K562 (cell line): ENCODE measurements around the gene CST7. TPM values are rescaled to one million over a fixed set of nuclear protein-coding genes. Genes with fewer than 3 reads are reported as not detected.

Experiments
- ATAC-seq: fragments of 200-7000 bp; cut with Tn5 transposase; 3 replicates; pipeline ENCODE4 v1.9.1; 2020; ENCODE audit warnings: moderate library complexity
- BruUV-seq: library from RNA; stranded (reverse); fragments of 400-500 nt; replicated peaks from 2 replicates; lab custom pipeline; 2021; lab: Mats Ljungman, UMichigan
- CTCF ChIA-PET: fragments of 300-600 bp; formaldehyde crosslinking; extraction: SDS; loops from one replicate; lab custom pipeline; 2021; ENCODE audit warnings: low intra/inter-chr PET ratio; lab: Yijun Ruan, JAX
- POLR2A ChIA-PET: fragments of 300-600, 350-650 bp; sonication (Branson Sonifier 250); formaldehyde crosslinking; extraction: SDS; loops from one replicate; lab custom pipeline; 2021; ENCODE audit warnings: antibody characterized with exemption, inconsistent platforms; lab: Yijun Ruan, JAX
- DNase-seq, 4 experiments: peaks; one replicate each; pipeline versions ENCODE4 v3.0.0 to v3.0.0-alpha.2; 2011 to 2018; ENCODE audit warnings: low spot score in 3 of 4, mixed read lengths in 3 of 4; ENCODE audit errors: extremely low read depth in 1 of 4
- FAIRE-seq: peaks from 2 replicates; lab custom pipeline; 2011; peaks lifted over from hg19 to GRCh38; lab: Jason Lieb, UNC
- H2AFZ ChIP-seq: 2 replicates; pipeline ENCODE4 v1.6.0; 2011; ENCODE audit warnings: low read depth, low read length, control low read depth, inconsistent platforms
- H3K27ac ChIP-seq: fragments of 200-600 bp; 3 replicates; pipeline ENCODE4 v1.8.0; 2011; ENCODE audit warnings: low read depth, mild to moderate bottlenecking, control low read depth, inconsistent platforms, low read length, moderate library complexity, mixed read lengths; ENCODE audit errors: extremely low read depth
- H3K27me3 ChIP-seq, 2 experiments: fragments of 300-600 bp in 1 of 2; 2 replicates in 1 of 2; 3 replicates in 1 of 2; pipeline versions ENCODE4 v1.6.0 to v1.8.0; 2011; ENCODE audit warnings: inconsistent platforms in 2 of 2, low read length in 2 of 2, mild to moderate bottlenecking in 1 of 2, mixed read lengths in 1 of 2, moderate library complexity in 1 of 2; ENCODE audit not compliant: control insufficient read depth in 2 of 2, insufficient read depth in 2 of 2
- H3K36me3 ChIP-seq: fragments of 300-600 bp; 3 replicates; pipeline ENCODE4 v1.8.0; 2011; ENCODE audit warnings: mild to moderate bottlenecking, low read length, inconsistent platforms; ENCODE audit not compliant: control insufficient read depth, insufficient read depth
- H3K4me1 ChIP-seq, 2 experiments: fragments of 200-600 bp in 1 of 2; replicated peaks in 1 of 2; 2 replicates in 1 of 2; 3 replicates in 1 of 2; pipeline versions ENCODE4 v1.5.1 to v1.8.0; 2011; ENCODE audit warnings: inconsistent platforms in 2 of 2, low read length in 2 of 2, mild to moderate bottlenecking in 1 of 2, mixed read lengths in 1 of 2, moderate library complexity in 1 of 2; ENCODE audit not compliant: control insufficient read depth in 2 of 2, insufficient read depth in 2 of 2
- H3K4me2 ChIP-seq: 2 replicates; pipeline ENCODE4 v1.6.1; 2011; ENCODE audit warnings: low read length, control low read depth, inconsistent platforms, mixed read lengths; ENCODE audit not compliant: insufficient read depth
- H3K4me3 ChIP-seq: fragments of 200-600 bp; sonication (generic), shearing (Covaris generic); 2 replicates; pipeline ENCODE4 v1.5.1; 2016; ENCODE audit warnings: control low read depth, inconsistent platforms
- H3K79me2 ChIP-seq: fragments of 200-600 bp; 3 replicates; pipeline ENCODE4 v1.8.0; 2011; ENCODE audit warnings: low read length, inconsistent platforms; ENCODE audit not compliant: control insufficient read depth, insufficient read depth
- H3K9ac ChIP-seq, 2 experiments: 2 replicates each; pipeline versions ENCODE4 v1.6.0 to v1.6.1; 2011; ENCODE audit warnings: low read depth in 2 of 2, low read length in 2 of 2, control low read depth in 1 of 2, inconsistent platforms in 1 of 2, mild to moderate bottlenecking in 1 of 2, mixed read lengths in 1 of 2; ENCODE audit not compliant: insufficient read depth in 1 of 2
- H3K9me1 ChIP-seq: one replicate; pipeline ENCODE4 v1.6.0; 2011; ENCODE audit warnings: inconsistent platforms, mild to moderate bottlenecking, low read length, moderate library complexity; ENCODE audit not compliant: control insufficient read depth, insufficient read depth
- H3K9me3 ChIP-seq: replicated peaks from 2 replicates; pipeline ENCODE4 v1.5.1; 2011; ENCODE audit warnings: low read depth, low read length, inconsistent platforms; ENCODE audit not compliant: control insufficient read depth, insufficient read depth
- H4K20me1 ChIP-seq: replicated peaks from 2 replicates; pipeline ENCODE4 v1.6.1; 2011; ENCODE audit warnings: low read length, inconsistent platforms, mixed read lengths; ENCODE audit not compliant: control insufficient read depth, insufficient read depth
- CBFA2T2 ChIP-seq: fragments of 450-650 bp; conservative IDR thresholded peaks from 2 replicates; pipeline ENCODE4 v1.6.1; 2017; ENCODE audit warnings: mild to moderate bottlenecking
- CBFA2T3 ChIP-seq: fragments of 450-650 bp; IDR thresholded peaks from 2 replicates; pipeline ENCODE4 v1.6.1; 2017
- KDM5B ChIP-seq: fragments of 200-600 bp; sonication (generic); IDR thresholded peaks from 2 replicates; pipeline ENCODE4 v1.6.1; 2012; ENCODE audit warnings: low read depth, mild to moderate bottlenecking, moderate library complexity, low read length, control low read depth, inconsistent platforms; ENCODE audit not compliant: insufficient replicate concordance
- NR2C2 ChIP-seq, 2 experiments: fragments of 200-800 bp in 1 of 2; sonication (Bioruptor generic) in 1 of 2; sonication (generic) in 1 of 2; formaldehyde crosslinking in 1 of 2; IDR thresholded peaks; 2 replicates each; pipeline versions ENCODE4 v1.6.1 to v1.8.0; 2016 to 2022; ENCODE audit warnings: mild to moderate bottlenecking in 1 of 2, missing compliant biosample characterization in 1 of 2, missing genetic modification characterization in 1 of 2, missing genetic modification reagents in 1 of 2
- PHB2 ChIP-seq: fragments of 450-650 bp; IDR thresholded peaks from 2 replicates; pipeline ENCODE4 v1.6.1; 2017; ENCODE audit warnings: low read depth
- WGBS: fragments of 100-300 bp; shearing (Covaris generic); methylation state at CpG from one replicate; pipeline ENCODE4 v1.1.6; 2016; ENCODE audit warnings: low coverage, mixed read lengths; ENCODE audit not compliant: insufficient coverage; ENCODE audit errors: missing lambda C conversion rate; 5-methylcytosine and 5-hydroxymethylcytosine counted together
- in situ Hi-C: fragments of 300-500 bp; cut with MboI; formaldehyde crosslinking; loops from 4 replicates; pipeline ENCODE4 v1.15.0; 2018; ENCODE audit warnings: inconsistent platforms, mixed read lengths
- intact Hi-C: fragments of 100-400 bp; cut with micrococcal nuclease; formaldehyde crosslinking; loops from 2 replicates; pipeline ENCODE4 v1.14.2; 2022
- polyA plus RNA-seq, 8 experiments: library from polyadenylated mRNA; depleted of rRNA in 4 of 8; stranded (reverse) in 5 of 8; unstranded in 3 of 8; fragments of >200 nt; fragmentation: Nextera tagmentation in 2 of 8; fragmentation: Illumina TruSeq in 1 of 8; extraction: Ambion mirVana in 2 of 8; extraction: Trizol in 1 of 8; gene quantifications; 2 replicates each; pipeline versions ENCODE4 v1.2.1 to v1.2.3, GENCODE V29; 2011 to 2014; ENCODE audit warnings: inconsistent platforms in 1 of 8, missing spikeins in 1 of 8
- total RNA-seq, 7 experiments: library from RNA; depleted of rRNA in 6 of 7; stranded (reverse); fragments of >200 nt in 6 of 7; fragmentation: Illumina TruSeq in 2 of 7; extraction: Trizol in 2 of 7; gene quantifications; 2 replicates each; pipeline versions ENCODE4 v1.2.1 to v1.2.3, GENCODE V29; 2011 to 2021; ENCODE audit warnings: low replicate concordance in 1 of 7
- TF ChIP-seq, protein P1 (sequence below), 2 experiments: IDR thresholded peaks in 1 of 2; conservative IDR thresholded peaks in 1 of 2; 2 replicates each; pipeline ENCODE4 v1.6.1; 2016; ENCODE audit warnings: low read depth in 2 of 2, mild to moderate bottlenecking in 1 of 2, missing compliant biosample characterization in 1 of 2, missing genetic modification characterization in 1 of 2, moderate library complexity in 1 of 2

Gene CST7
- total and polyA plus RNA-seq, 9 of the 15 experiments (the other 6 are each of a cell fraction or from before 2014, with no cell fraction given), result not detected

DNA sequence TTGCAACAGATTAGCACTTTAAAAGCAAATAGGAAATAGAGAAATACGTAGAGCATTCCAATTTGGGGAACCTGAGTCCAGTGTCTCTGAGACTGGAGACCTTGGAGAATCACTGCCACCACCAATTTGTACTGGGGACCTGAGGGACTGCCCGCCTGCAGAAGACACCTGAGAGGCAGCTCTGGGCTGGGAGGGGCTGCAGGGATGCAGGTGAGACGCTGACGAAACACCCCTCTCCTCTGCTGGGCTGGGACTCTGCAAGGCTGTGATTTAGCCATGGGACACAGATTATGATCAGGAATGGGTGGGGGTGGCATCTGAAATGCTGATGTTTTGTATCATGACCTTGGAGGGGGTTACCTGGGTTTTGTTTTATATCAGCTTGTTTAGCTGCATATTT lies 50.5 kb downstream of the CST7 start (continued):
- TF ChIP-seq CBFA2T2, result no peak
- TF ChIP-seq CBFA2T3, result no peak
- TF ChIP-seq NR2C2 (CRISPR knock-in tag; IDR thresholded peaks at IDR 0.05), result no peak
- no peak for TF ChIP-seq NR2C2 (tag; IDR thresholded peaks at IDR 0.05)
- no peak for TF ChIP-seq PHB2
- TF ChIP-seq, all 486 proteins: peak for 0

DNA sequence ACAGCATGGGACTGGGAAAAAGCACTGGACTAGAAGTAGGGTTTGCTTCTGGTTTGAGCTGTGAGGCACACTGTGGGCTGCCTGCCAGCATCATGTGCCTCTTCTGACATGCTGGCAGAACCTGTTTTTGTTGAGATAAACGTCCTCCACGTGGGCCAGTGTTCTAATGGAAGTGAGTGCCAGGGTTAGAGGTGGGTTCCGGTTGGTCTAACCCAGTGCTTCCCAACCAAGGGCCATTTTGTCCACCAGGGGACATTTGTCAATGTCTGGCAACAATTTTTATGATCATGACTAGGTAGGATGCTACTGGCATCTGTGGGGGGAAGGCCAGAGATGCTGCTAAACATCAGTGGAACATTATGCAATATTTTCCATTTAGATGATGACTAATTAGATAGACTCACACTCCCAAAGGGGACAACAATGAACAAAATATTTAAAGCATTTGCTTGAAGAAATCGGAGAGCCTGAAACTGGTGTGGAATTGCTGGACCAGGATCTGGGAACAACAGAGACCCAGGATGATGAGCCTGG lies 51.3 kb downstream of the CST7 start:
- no peak overlapping the region for H3K4me3 ChIP-seq
- no TSS peak for BruUV-seq
- no peaks in the 10 kb centered on the region for H3K36me3 ChIP-seq
- 0% methylated on average over 4 of the region's 4 CpGs for WGBS
- in situ Hi-C loops (loop anchor here (10.0 kb wide), 1 partner anchor 174 kb away; no protein-coding TSS in a partner anchor), intact Hi-C loops (no loop called here)
- ATAC-seq (no peak), DNase-seq (no peak), FAIRE-seq (no peak)
- no peaks in the 10 kb centered on the region for H3K9me1 ChIP-seq
- no peaks in the 10 kb centered on the region for H3K79me2 ChIP-seq
- no peak overlapping the region for H3K4me2 ChIP-seq
- H3K27me3 ChIP-seq, result peaks cover 0 to 7% of the 10 kb centered on the region in 2 experiments; a peak in 3 of 5 replicates
- H3K9ac ChIP-seq, result no peak overlapping the region
- H3K4me1 ChIP-seq, result no peaks in the 10 kb centered on the region
- ChIA-PET CTCF (no interaction called here), POLR2A (no interaction called here)
- no peak for TF ChIP-seq KDM5B
- TF ChIP-seq, protein P1, sequence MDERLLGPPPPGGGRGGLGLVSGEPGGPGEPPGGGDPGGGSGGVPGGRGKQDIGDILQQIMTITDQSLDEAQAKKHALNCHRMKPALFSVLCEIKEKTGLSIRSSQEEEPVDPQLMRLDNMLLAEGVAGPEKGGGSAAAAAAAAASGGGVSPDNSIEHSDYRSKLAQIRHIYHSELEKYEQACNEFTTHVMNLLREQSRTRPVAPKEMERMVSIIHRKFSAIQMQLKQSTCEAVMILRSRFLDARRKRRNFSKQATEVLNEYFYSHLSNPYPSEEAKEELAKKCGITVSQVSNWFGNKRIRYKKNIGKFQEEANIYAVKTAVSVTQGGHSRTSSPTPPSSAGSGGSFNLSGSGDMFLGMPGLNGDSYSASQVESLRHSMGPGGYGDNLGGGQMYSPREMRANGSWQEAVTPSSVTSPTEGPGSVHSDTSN (CRISPR knock-in tag; IDR thresholded peaks at IDR 0.05; ENCODE audit: low read depth), result no peak
- TF ChIP-seq, protein P1 (tag; conservative IDR thresholded peaks at IDR 0.05; ENCODE audit: low read depth), result 0 out of 2 replicates have a peak, but pooled peaks have one; percentile 17
- H2AFZ ChIP-seq, result no peak overlapping the region
- H3K9me3 ChIP-seq, result no peaks in the 10 kb centered on the region
- H4K20me1 ChIP-seq, result no peaks in the 10 kb centered on the region
- H3K27ac ChIP-seq, result no peak overlapping the region
